Kidney epithelial cell (primary cell): ENCODE results near the gene ZMIZ1. TPM values are rescaled to one million over a fixed set of nuclear protein-coding genes. Genes with fewer than 3 reads are reported as not detected.

ENCODE experiments used
- DNase-seq: peaks from one replicate; pipeline ENCODE4 v3.0.0-alpha.2; 2010; ENCODE audit warnings: low read depth
- H3K27me3 ChIP-seq: 2 replicates; pipeline ENCODE4 v1.6.0; 2011; ENCODE audit warnings: low read length; ENCODE audit not compliant: control insufficient read depth, insufficient read depth
- H3K36me3 ChIP-seq: 2 replicates; pipeline ENCODE4 v1.5.1; 2011; ENCODE audit warnings: low read length; ENCODE audit not compliant: control insufficient read depth, insufficient read depth
- H3K4me3 ChIP-seq: 2 replicates; pipeline ENCODE4 v1.5.1; 2011; ENCODE audit warnings: low read depth, mild to moderate bottlenecking, control low read depth, low read length
- total RNA-seq: library from RNA; depleted of rRNA; stranded (reverse); fragments of >200 nt; gene quantifications from 2 replicates; pipeline ENCODE4 v1.2.3, GENCODE V29; 2015
- TF ChIP-seq, protein P1 (sequence below): IDR thresholded peaks from 2 replicates; pipeline ENCODE4 v1.5.1; 2011; ENCODE audit warnings: mild to moderate bottlenecking, moderate library complexity, low read length, control low read depth, inconsistent platforms; ENCODE audit not compliant: insufficient read depth, poor library complexity, severe bottlenecking

The ZMIZ1 gene
- total RNA-seq, 1 donor from 2014 or later, result 57.5 TPM

DNA sequence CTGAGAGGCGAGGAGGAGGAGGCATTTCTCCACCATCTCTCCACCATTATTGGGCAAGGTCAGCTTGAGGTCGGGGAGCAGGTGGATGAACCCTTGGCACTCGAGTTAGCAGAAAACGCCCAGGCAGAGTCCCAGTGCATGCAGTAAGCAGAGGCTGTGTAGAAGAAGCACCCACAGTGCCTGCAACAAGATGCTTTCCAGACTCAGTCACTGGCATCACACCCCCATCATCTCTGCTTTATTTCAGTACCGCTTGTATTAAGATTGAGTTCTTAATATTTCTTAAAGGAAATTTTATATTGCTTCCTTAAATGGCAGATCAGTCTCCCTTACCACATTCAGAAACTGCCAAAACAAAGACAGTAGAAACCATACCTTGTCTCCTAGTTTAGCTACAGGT, 156.2 kb downstream of the ZMIZ1 start:
- Histone ChIP-seq H3K27me3 (no peaks in the 10 kb centered on the region), H3K36me3 (peaks cover 2% of the 10 kb centered on the region), H3K4me3 (no peak overlapping the region)
- DNase-seq, result no peak
- TF ChIP-seq, protein P1, sequence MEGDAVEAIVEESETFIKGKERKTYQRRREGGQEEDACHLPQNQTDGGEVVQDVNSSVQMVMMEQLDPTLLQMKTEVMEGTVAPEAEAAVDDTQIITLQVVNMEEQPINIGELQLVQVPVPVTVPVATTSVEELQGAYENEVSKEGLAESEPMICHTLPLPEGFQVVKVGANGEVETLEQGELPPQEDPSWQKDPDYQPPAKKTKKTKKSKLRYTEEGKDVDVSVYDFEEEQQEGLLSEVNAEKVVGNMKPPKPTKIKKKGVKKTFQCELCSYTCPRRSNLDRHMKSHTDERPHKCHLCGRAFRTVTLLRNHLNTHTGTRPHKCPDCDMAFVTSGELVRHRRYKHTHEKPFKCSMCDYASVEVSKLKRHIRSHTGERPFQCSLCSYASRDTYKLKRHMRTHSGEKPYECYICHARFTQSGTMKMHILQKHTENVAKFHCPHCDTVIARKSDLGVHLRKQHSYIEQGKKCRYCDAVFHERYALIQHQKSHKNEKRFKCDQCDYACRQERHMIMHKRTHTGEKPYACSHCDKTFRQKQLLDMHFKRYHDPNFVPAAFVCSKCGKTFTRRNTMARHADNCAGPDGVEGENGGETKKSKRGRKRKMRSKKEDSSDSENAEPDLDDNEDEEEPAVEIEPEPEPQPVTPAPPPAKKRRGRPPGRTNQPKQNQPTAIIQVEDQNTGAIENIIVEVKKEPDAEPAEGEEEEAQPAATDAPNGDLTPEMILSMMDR, result no peak

DNA sequence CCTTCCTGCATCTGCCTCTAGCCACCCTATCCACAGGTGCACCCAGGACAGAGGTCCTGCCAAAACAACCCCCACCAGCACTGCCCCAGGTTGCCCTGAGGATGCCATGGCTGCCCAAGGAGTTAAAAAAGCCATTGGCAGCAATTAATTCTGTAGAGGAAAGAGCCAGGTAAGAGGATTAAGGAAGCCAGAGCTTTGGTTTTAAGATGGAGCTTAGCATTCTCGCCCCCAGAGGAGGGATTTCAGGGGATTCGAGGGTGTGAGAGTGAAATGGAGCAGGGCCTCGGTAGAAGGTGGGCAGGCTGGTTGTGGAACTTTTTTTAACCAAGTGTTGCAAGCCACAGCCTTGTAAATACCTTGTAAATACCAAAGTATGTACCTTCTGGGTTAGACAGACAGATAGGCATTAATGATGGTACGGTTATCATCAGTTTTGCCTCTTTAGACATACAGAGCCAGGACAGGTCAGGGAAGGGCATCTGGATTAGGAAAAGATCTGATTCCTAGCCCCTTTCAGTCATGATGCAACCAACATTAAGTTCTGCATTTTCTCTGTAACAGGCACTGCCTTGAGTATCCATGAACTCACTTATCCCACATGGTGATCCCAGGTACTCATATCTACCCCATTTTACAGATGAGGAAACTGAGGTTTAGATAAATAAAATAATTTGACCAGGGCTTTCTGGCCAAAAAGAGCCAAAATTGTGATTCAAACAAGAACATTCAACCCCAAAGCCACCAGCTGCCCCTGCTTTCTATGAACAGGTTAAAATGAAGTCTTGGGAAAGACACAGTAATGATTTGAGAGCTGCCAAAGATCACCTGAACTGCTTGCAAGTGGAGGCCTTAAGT, 157.9 kb downstream of the ZMIZ1 start:
- Histone ChIP-seq H3K36me3 (peaks cover 2% of the 10 kb centered on the region), H3K27me3 (no peaks in the 10 kb centered on the region), H3K4me3 (no peak overlapping the region)
- no peak for DNase-seq
- TF ChIP-seq, protein P1, result no peak

DNA sequence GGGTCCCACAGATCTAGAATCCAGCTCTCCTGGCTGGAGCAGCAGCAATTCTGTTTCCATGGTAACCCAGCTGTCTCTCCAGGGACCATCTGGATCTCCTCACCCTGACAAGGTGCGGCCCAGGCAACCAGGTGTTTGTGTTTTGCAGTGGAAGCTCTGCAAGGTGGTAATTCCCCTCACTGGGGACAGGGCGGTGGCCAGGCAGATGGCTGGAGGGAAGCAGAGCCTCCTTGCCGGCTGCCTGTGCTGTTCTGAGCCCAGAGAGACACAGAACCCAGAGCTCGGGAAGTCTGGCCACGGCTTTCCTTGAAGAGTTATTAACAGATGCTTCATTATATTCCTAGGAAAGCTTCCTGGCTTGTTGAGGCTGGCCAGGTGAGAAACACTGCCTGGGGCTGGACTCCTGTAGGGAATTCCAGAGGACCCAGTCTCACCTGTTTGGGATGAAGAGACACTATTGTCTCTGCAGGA, 160.3 kb downstream of the ZMIZ1 start:
- H3K4me3 ChIP-seq, result no peak overlapping the region
- H3K36me3 ChIP-seq, result peaks cover 2% of the 10 kb centered on the region
- no peak for DNase-seq
- TF ChIP-seq, protein P1, result no peak
- H3K27me3 ChIP-seq, result no peaks in the 10 kb centered on the region

DNA sequence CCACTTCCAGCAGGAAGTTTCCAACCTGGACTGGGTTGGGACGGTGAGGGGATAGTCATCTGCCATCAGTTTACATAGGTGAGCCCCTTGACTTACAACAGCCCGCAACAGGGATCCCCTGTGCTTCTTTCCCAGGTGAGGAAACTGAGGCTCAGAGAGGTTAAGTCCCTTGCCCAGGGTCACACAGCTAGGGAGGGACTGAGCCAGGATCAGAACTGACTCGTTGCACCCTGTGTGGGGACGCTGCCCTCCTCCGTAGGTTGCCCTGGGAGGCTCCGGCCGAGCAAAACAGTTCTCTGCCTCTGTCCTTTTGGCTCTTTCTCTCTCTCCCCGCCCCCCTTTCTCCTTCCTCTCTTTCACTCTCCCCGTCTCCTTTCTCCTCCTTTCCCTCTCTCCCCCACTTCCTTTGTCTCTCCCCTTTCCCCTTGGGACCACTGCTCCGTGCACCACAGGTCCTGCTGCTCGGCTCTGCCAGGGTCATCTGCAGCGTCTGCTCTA, 161.1 kb downstream of the ZMIZ1 start:
- DNase-seq, result no peak
- Histone ChIP-seq H3K36me3 (peaks cover under 1% of the 10 kb centered on the region), H3K27me3 (no peaks in the 10 kb centered on the region), H3K4me3 (no peak overlapping the region)
- TF ChIP-seq, protein P1, result no peak

DNA sequence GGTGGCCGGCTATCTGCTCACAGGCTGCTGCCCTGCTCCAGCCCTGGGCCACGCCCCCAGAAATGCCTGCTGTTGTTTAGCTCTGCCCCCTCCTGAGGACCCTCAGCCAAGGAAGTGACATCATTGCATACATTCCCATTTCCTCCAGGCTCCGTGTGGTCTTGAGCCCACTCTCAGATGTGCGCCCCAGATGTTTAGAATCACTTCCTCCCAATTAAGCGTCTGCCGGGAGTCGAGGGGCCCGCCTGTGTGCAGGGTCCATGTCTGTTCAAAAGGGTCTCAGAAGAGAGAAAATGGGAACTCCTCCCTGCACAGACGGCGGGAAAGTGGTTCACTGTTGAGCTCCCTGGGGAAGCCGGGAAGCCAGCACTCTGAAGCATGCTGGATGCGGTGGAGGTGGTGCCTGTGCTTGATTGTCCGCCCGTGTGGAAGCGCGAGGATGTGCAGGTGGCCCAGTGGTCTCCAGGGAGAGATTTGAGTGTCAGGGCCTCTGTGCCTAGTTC, 161.6 kb downstream of the ZMIZ1 start:
- TF ChIP-seq, protein P1, result no peak
- H3K4me3 ChIP-seq, result no peak overlapping the region

DNA sequence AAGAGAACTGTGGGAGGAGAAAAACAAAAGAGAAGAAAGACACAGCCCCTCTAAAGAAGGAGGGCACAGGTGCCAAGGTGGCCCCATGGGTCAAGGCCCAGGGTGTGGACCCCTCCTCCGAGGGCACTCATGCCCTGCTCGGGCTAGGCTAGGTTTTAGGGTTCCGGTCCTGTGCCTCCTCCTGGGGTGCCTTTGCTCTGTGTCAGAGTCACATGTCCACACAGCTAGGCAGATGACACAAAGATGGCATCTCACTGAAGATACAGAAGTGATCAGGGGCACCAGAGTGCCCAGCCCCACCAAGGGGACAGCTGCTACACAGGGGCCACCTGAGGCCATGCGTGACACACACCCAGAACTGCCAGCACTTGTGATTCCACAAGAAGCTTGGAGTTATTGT, 162.1 kb downstream of the ZMIZ1 start:
- no peaks in the 10 kb centered on the region for H3K36me3 ChIP-seq

More for the DNA sequence above, 161.6 kb downstream of the ZMIZ1 start:
- no peaks in the 10 kb centered on the region for H3K36me3 ChIP-seq
- no peak for DNase-seq
- no peaks in the 10 kb centered on the region for H3K27me3 ChIP-seq

More for the DNA sequence above, 162.1 kb downstream of the ZMIZ1 start:
- Histone ChIP-seq H3K4me3 (no peak overlapping the region), H3K27me3 (no peaks in the 10 kb centered on the region)
- TF ChIP-seq, protein P1, result no peak
- DNase-seq, result no peak
